Chondrocyte (in vitro differentiated cells): ENCODE measurements around the gene PRKAG2. TPM values are rescaled to one million over a fixed set of nuclear protein-coding genes. Genes with fewer than 3 reads are reported as not detected.

Experiments
- DNase-seq: peaks from one replicate; pipeline ENCODE4 v3.0.0; 2021; ENCODE audit warnings: mixed read lengths, low spot score
- H3K27ac Mint-ChIP-seq: one replicate; pipeline ENCODE4 v1.8.0; 2021; ENCODE audit warnings: mild to moderate bottlenecking, moderate library complexity, mixed read lengths; ENCODE audit not compliant: unreplicated experiment
- H3K27me3 Mint-ChIP-seq: 2 replicates; pipeline ENCODE4 v1.8.0; 2021; ENCODE audit warnings: low read depth, mixed read lengths
- H3K36me3 Mint-ChIP-seq: 2 replicates; pipeline ENCODE4 v1.8.0; 2021; ENCODE audit warnings: low read depth, mixed read lengths
- H3K4me1 Mint-ChIP-seq: 2 replicates; pipeline ENCODE4 v1.8.0; 2021; ENCODE audit warnings: low read depth, mild to moderate bottlenecking, mixed read lengths
- H3K4me3 Mint-ChIP-seq: one replicate; pipeline ENCODE4 v1.8.0; 2021; ENCODE audit warnings: mild to moderate bottlenecking, moderate library complexity, mixed read lengths; ENCODE audit not compliant: unreplicated experiment
- H3K9me3 Mint-ChIP-seq: 2 replicates; pipeline ENCODE4 v1.8.0; 2021; ENCODE audit warnings: low read depth, mixed read lengths
- CTCF ChIP-seq: fragments of 200-600 bp; sonication (generic); IDR thresholded peaks from 2 replicates; pipeline ENCODE4 v1.5.0; 2021; ENCODE audit warnings: antibody characterized with exemption, mild to moderate bottlenecking, moderate library complexity
- total RNA-seq: library from RNA; stranded (reverse); gene quantifications from 3 replicates; pipeline ENCODE4 v1.2.1, GENCODE V29; 2021

PRKAG2 gene
- total RNA-seq, 1 donor from 2014 or later: 35.4 TPM

GRCh38 chr7:151821226-151821625 is 55.7 kb downstream of the PRKAG2 start:
- Mint-ChIP-seq H3K27me3 (peaks cover 24% of the 10 kb centered on the region), H3K36me3 (no peaks in the 10 kb centered on the region), H3K4me1 (peaks cover 5% of the 10 kb centered on the region), H3K27ac (no peak overlapping the region), H3K9me3 (no peaks in the 10 kb centered on the region), H3K4me3 (no peak overlapping the region)
- DNase-seq: peak; percentile 20
- no peak for TF ChIP-seq CTCF

DNA sequence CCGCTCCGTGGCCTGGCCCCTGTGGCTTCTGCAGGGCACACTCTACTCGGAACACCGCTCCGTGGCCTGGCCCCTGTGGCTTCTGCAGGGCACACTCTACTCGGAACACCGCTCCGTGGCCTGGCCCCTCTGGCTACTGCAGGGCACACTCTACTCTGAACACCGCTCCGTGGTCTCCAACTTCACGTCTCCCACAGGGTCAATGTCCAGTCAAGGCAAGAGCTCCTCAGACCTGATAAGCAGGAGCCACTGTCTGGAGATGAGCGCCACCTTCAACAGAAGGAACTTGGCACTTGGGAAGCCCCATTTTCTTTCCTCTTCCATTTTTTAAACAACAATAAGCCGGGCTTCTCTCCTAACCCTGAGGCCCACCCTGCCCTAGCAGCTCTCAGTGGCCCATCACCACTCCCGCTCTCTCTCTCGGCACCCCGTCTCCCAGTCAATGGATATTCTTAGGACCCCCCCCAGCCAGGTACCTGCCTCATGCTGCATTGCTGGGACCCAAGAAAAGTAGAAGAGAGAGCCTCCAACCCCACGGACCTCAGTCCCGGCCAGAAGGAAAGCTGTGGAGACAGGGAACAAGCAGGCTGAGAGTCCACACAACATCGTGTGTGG is 56.3 kb downstream of the PRKAG2 start:
- Mint-ChIP-seq H3K4me1 (peaks cover 5% of the 10 kb centered on the region), H3K27ac (no peak overlapping the region), H3K36me3 (no peaks in the 10 kb centered on the region), H3K9me3 (no peaks in the 10 kb centered on the region), H3K27me3 (peaks cover 23% of the 10 kb centered on the region), H3K4me3 (no peak overlapping the region)
- DNase-seq: peak; percentile 48
- TF ChIP-seq CTCF: no peak

GRCh38 chr7:151819866-151820265 is 57.0 kb downstream of the PRKAG2 start:
- Mint-ChIP-seq H3K4me1 (peaks cover 5% of the 10 kb centered on the region), H3K27ac (no peak overlapping the region), H3K4me3 (no peak overlapping the region), H3K27me3 (peaks cover 26% of the 10 kb centered on the region), H3K9me3 (no peaks in the 10 kb centered on the region), H3K36me3 (no peaks in the 10 kb centered on the region)
- no peak for TF ChIP-seq CTCF
- peak; percentile 32 for DNase-seq

GRCh38 chr7:151818674-151819519 is 58.0 kb downstream of the PRKAG2 start:
- H3K27me3 Mint-ChIP-seq: peaks cover 27% of the 10 kb centered on the region

More at GRCh38 chr7:151818674-151819519, 58.0 kb downstream of the PRKAG2 start:
- no peaks in the 10 kb centered on the region for H3K9me3 Mint-ChIP-seq
- H3K4me1 Mint-ChIP-seq: peaks cover 3% of the 10 kb centered on the region
- no peaks in the 10 kb centered on the region for H3K36me3 Mint-ChIP-seq
- no peak overlapping the region for H3K27ac Mint-ChIP-seq
- peak; percentile 84 for DNase-seq
- no peak overlapping the region for H3K4me3 Mint-ChIP-seq
- TF ChIP-seq CTCF: no peak
